GM12875 (cell line): ENCODE measurements around the gene TTC39A.

ENCODE experiments used
- H3K4me3 ChIP-seq: one replicate; pipeline ENCODE4 v1.5.1; 2011; ENCODE audit warnings: low read depth, low read length, control low read depth
- CTCF ChIP-seq: IDR thresholded peaks from 2 replicates; pipeline ENCODE4 v1.5.1; 2011; ENCODE audit warnings: low read depth, mild to moderate bottlenecking, control low read depth, inconsistent platforms, low read length, moderate library complexity, borderline replicate concordance; ENCODE audit not compliant: insufficient read depth

The TTC39A gene

GRCh38 chr1:51283979-51284378 lies 46.4 kb downstream of the TTC39A start:
- H3K4me3 ChIP-seq, result no peak overlapping the region

DNA sequence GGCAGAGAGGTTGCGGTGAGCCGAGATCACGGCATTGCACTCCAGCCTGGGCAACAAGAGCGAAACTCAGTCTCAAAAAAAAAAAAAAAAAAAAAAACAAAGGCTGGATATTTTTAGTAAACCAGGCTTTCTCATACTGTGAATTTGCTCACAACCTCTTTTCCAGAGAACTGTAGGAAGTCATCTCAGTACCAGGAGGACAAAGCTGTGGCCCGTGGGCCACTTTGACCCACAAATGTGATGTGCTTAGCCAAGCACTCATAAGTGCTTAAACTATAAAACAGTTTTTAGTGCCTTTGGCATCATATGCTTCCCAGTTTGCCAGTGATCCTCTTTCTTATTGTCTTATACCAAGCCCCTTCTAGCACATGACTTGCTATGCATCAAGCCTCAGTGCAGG lies 47.8 kb downstream of the TTC39A start:
- H3K4me3 ChIP-seq, result no peak overlapping the region

More at GRCh38 chr1:51283979-51284378, 46.4 kb downstream of the TTC39A start:
- TF ChIP-seq CTCF, result no peak

GRCh38 chr1:51281807-51282206 lies 48.6 kb downstream of the TTC39A start:
- no peak overlapping the region for H3K4me3 ChIP-seq
- TF ChIP-seq CTCF, result no peak

More for the DNA sequence above, 47.8 kb downstream of the TTC39A start:
- no peak for TF ChIP-seq CTCF

DNA sequence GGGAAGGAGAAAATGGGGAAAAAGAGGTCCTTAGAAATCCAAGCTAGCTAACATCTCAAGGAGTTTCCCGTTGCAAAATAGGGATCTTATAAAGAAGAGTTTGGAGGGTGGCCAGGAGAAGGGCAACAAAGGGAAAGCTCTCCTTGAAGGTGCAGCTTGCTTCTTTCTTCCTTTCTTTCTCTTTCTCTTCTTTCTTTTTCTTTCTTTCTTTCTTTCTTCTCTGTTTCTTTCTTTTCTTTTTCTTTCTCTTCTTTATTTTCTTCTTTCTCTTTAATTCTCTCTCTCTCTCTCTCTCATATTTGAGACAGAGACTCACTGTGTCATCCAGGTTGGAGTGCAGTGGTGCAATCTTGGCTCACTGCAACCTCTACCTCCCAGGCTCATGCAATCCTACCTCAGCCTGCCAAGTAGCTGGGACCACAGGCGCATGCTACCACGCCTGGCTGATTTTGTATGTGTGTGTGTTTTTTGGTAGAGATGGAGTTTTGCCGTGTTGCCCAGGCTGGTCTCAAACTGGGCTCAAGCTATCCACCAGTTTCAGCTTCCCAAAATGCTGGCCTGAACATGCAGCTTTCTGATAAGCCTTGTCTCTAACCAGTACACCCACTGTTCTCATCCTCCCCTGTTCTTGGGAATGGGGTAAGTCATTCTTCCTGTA lies 49.9 kb downstream of the TTC39A start:
- no peak for TF ChIP-seq CTCF
- H3K4me3 ChIP-seq, result no peak overlapping the region

GRCh38 chr1:51276286-51276685 lies 54.1 kb downstream of the TTC39A start:
- no peak for TF ChIP-seq CTCF

DNA sequence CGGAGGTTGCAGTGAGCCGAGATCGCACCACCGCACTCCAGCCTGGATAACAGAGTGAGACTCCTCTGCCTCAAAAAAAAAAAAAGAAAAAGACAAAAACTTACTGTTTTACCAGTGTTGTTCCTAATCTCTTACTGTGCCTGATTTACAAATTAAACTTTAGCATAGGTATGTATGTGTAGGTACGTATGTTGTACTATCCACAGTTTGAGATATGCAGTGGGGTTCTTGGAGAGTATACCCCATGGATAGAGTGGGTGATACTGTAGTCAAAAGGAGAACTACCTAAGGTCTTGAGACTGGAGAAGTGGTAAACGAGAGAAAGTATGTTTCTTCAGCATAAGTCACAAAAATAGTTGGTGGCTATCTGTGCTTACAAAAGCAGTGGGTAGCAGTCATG lies 55.7 kb downstream of the TTC39A start:
- H3K4me3 ChIP-seq, result no peak overlapping the region
- TF ChIP-seq CTCF, result no peak

More at GRCh38 chr1:51276286-51276685, 54.1 kb downstream of the TTC39A start:
- H3K4me3 ChIP-seq, result no peak overlapping the region

DNA sequence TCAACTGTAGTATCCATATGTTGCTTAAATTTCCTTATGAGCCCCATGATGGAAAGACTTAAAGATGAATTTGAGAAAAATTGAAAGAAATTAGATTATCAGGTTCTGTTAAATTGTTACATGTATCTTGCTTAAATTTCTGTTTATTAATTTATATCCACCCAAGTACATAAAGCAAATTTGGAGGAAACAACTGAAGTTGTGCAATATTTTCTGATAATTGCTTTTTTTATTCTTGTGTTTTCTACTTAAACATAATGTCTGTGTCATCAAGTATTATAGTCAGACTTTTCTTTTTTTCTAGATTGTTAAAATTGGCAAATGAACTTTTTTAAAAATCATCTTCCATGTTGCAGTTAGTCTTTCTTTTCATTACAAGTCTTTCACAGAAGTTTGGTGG lies 57.4 kb downstream of the TTC39A start:
- TF ChIP-seq CTCF, result no peak
- no peak overlapping the region for H3K4me3 ChIP-seq
